ENCODE data around the gene NHERF1. TPM values are rescaled to one million over a fixed set of nuclear protein-coding genes. Genes with fewer than 3 reads are reported as not detected.

The NHERF1 gene
- total RNA-seq, 1 experiment from 2014 or later, result 90.8 TPM

- ATAC-seq, result no peak
- H3K9me3 ChIP-seq (ENCODE audit: control insufficient read depth, insufficient read depth, low read depth, low read length), result no peaks in the 10 kb centered on the region
- intact Hi-C loops (cut with micrococcal nuclease; ENCODE audit: unreplicated experiment) (no loop called here), in situ Hi-C loops (cut with HindIII; ENCODE audit: low pct_unique_long_range_greater_than_20kb, low sequenced_read_pairs) (no loop called here)
- H3K4me1 ChIP-seq (ENCODE audit: control insufficient read depth, insufficient read depth, low read length), result peaks cover 42% of the 10 kb centered on the region
- 0 out of 2 replicates have a peak, but pooled peaks cover 5% of the 10 kb centered on the region for H3K36me3 ChIP-seq (ENCODE audit: control insufficient read depth, insufficient read depth, low read length)
- CTCF ChIA-PET, result interaction anchor here (0.6 kb wide), 1 partner anchor 113 kb away, joined by 3 read pairs; no protein-coding TSS in a partner anchor
- H3K27ac ChIP-seq (ENCODE audit: low read length), result peak overlapping the region; percentile 36
- POLR2A ChIA-PET, result interaction anchor here (0.6 kb wide), 1 partner anchor 15 kb away, joined by 3 read pairs; no protein-coding TSS in a partner anchor
- DNase-seq (ENCODE audit: low read depth, low spot score), result no peak
- TSS peak; percentile 87 for BruUV-seq (replicated peaks)
- no peak overlapping the region for H3K4me3 ChIP-seq (ENCODE audit: low read depth in 2 of 2, low read length in 2 of 2)
- TF ChIP-seq TCF7L2 (IDR thresholded peaks at IDR 0.05; ENCODE audit: low read depth, low read length) (0 out of 2 replicates have a peak, but pooled peaks have one; percentile 0), POLR2AphosphoS5 (IDR thresholded peaks at IDR 0.05; ENCODE audit: low read depth, low read length) (no peak; the same call in 1 of the 2 replicates)
- no peaks in the 10 kb centered on the region for H3K27me3 ChIP-seq (ENCODE audit: control insufficient read depth, insufficient read depth, low read length)
These were observed 20.3 kb downstream of the NHERF1 start for GRCh38 chr17:74768763-74769114.

GRCh38 chr17:74769266-74769855, 20.9 kb downstream of the NHERF1 start:
- POLR2A ChIA-PET, result interaction anchor here (0.6 to 1.1 kb wide), 3 partner anchors 14 to 33 kb away, joined by 3 to 6 read pairs (median 4); no protein-coding TSS in a partner anchor
- no peak for ATAC-seq
- Histone ChIP-seq H3K4me1 (ENCODE audit: control insufficient read depth, insufficient read depth, low read length) (peaks cover 38% of the 10 kb centered on the region), H3K36me3 (ENCODE audit: control insufficient read depth, insufficient read depth, low read length) (0 out of 2 replicates have a peak, but pooled peaks cover 5% of the 10 kb centered on the region), H3K27me3 (ENCODE audit: control insufficient read depth, insufficient read depth, low read length) (no peaks in the 10 kb centered on the region), H3K27ac (ENCODE audit: low read length) (peak overlapping the region; percentile 36; the same call in 1 of the 2 replicates), H3K4me3 (ENCODE audit: low read depth in 2 of 2, low read length in 2 of 2) (no peak overlapping the region), H3K9me3 (ENCODE audit: control insufficient read depth, insufficient read depth, low read depth, low read length) (no peaks in the 10 kb centered on the region)
- intact Hi-C loops (cut with micrococcal nuclease; ENCODE audit: unreplicated experiment), result no loop called here
- in situ Hi-C loops (cut with HindIII; ENCODE audit: low pct_unique_long_range_greater_than_20kb, low sequenced_read_pairs), result no loop called here
- TF ChIP-seq POLR2AphosphoS5 (IDR thresholded peaks at IDR 0.05; ENCODE audit: low read depth, low read length) (no peak; the same call in 1 of the 2 replicates), REST (IDR thresholded peaks at IDR 0.05; ENCODE audit: insufficient read depth in 1 of 2, low read depth in 2 of 2, low read length in 1 of 2) (no peak), CTCF (IDR thresholded peaks at IDR 0.05) (no peak), TCF7L2 (IDR thresholded peaks at IDR 0.05; ENCODE audit: low read depth, low read length) (no peak), SIN3A (IDR thresholded peaks at IDR 0.05; ENCODE audit: borderline replicate concordance, insufficient read depth, low read depth, low read length) (no peak)
- BruUV-seq (replicated peaks), result no TSS peak
- DNase-seq (ENCODE audit: low read depth, low spot score), result no peak
- CTCF ChIA-PET, result interaction anchor here (0.6 to 1.1 kb wide), 3 partner anchors 19 to 113 kb away, joined by 3 to 9 read pairs (median 6); no protein-coding TSS in a partner anchor
